Right lobe of liver (tissue), 4 donors: ENCODE measurements around the gene CNTNAP5.

Experiments used
- CTCF ChIP-seq, 4 donors: fragments of 200-600 bp in 3 of 4; fragments of 450-650 bp in 1 of 4; IDR thresholded peaks; one replicate each; pipeline versions ENCODE4 v1.5.1 to v1.8.0; 2016 to 2022; ENCODE audit warnings: antibody characterized with exemption in 4 of 4, mild to moderate bottlenecking in 2 of 4
- POLR2A ChIP-seq: fragments of 450-650 bp; IDR thresholded peaks from one replicate; pipeline ENCODE4 v1.6.1; 2017; ENCODE audit warnings: antibody characterized with exemption, mild to moderate bottlenecking
- donor health status: DM: no; HTN: no; CAD: no.
- donor health status: DM: no; HTN: no; CAD: no.
- donor health status: DM: no; HTN: yes; CAD: no.

DNA sequence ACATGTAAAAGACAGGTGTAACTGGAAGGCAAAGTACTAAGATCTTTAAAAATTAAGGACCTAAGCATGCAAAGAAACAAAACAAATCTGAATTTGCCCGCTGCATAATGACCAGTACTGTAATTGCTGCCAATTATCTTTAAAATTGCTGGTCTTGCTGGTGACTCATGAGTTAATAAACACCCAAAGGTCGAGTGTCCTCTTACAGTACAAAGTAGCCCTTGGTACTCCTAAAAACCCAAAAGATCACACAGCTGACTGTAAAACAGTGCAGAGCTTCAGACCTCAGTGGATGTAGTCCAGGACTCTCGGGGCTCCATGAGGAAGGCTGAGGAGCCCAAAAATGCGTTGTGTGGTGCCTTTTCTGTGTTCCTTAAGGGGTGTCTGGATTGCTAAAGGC, 308.7 kb downstream of the CNTNAP5 start:
- TF ChIP-seq CTCF (IDR thresholded peaks at IDR 0.05) (no peak), POLR2A (no peak)
